GM19467 (cell line): Measurements from ENCODE around the gene NUP210.

ENCODE experiments used
- ATAC-seq: cut with Tn5 transposase; IDR thresholded peaks from one replicate; pipeline ENCODE4 v1.9.1; 2021; ENCODE audit warnings: mild to moderate bottlenecking, moderate library complexity; ENCODE audit not compliant: unreplicated experiment

The NUP210 gene

DNA sequence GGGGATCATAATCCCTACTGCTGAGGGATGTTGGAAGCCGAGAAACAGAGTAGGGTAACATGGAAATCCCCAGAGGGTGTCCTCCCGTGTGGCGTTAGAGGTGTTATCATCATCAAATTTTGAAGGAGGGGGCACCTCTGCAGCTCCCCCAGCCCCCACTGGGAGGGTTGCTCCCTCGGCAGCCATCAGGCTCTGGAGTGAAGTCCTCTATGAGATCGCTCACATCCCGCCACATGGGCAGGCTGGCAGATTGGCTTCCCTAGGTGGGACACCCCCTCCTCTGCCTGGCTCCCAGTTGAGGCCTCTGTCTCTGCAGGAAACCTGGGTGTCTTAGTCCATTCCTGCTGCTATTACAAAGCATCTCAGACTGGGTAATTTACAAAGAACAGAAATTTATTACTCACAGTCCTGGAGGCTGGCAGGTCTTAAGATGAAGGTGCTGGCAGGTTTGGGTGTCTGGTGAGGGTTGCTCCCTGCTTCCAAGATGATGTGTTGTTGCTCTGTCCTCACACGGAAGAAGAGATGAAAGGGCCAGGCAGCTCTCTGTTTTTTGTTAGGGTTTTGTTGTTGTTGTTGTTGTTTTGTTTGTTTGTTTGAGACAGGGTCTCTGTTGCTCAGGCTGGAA, 120.5 kb downstream of the NUP210 start:
- ATAC-seq = no peak

DNA sequence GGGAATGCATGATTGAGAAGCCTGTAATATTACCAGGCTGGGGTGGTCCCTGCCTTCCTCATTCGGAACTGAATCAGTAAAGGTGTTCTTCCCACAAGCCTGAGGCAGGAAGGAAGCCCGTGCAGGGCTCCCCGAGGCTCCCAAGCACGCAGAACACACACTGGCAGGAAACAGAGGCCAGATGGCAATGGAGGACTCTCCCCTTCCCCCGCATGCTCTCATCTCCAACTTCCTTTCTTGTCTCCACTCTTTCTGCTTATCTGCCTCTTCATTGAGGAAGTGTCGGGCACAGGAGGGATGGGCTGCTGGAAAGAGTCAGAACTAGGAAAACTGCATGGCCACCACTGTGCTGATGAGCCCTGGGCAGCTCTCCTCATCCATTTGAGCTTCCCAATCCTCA, 123.5 kb downstream of the NUP210 start:
- no peak for ATAC-seq

GRCh38 chr3:13294442-13295351, 125.4 kb downstream of the NUP210 start:
- no peak for ATAC-seq

GRCh38 chr3:13292375-13292774, 127.7 kb downstream of the NUP210 start:
- no peak for ATAC-seq

GRCh38 chr3:13290941-13291340, 129.2 kb downstream of the NUP210 start:
- no peak for ATAC-seq

DNA sequence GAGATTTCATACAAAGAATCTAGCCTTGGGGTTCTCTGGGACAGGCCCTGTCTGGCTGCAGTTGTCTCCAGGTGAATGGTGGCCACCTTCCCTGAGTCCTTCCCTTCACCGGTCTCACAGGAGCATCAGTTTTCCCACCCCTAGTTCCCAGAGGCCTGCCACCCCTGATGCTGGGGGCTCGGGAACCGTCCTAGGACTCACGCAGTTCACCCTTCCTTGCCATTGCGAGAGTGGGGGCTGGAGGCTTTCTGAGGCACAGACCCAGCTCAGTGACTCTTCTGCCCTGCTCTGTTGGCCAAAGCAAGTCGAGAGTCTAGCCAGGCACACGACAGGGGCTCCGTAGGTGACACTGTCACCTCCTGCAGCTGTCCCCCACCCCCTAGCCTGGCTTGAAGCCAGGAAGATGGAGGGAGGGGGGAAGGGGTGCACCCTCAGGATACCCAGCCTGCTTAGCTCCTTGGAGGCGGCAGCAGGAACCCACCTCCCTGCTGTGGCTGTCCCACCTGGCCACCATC, 130.3 kb downstream of the NUP210 start:
- ATAC-seq = no peak

GRCh38 chr3:13288732-13289718, 131.1 kb downstream of the NUP210 start:
- no peak for ATAC-seq

DNA sequence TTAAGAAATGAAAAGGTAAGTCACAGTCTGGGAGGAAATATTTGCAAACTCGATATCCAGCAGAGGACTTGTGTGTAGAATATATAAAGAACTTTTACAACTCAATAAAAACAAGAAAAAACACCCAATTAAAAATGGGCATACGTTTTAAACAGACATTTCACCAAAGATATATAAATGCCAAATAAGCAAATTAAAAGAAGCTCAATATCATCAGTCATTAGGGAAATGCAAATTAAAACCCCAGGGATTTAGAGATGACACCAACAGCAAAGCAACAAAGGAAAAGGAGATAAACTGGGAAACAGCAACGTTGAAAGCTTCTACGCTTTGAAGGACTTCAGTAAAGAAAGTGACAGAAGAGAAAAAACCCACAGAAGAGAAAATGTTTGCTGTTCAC, 132.3 kb downstream of the NUP210 start:
- ATAC-seq = no peak

DNA sequence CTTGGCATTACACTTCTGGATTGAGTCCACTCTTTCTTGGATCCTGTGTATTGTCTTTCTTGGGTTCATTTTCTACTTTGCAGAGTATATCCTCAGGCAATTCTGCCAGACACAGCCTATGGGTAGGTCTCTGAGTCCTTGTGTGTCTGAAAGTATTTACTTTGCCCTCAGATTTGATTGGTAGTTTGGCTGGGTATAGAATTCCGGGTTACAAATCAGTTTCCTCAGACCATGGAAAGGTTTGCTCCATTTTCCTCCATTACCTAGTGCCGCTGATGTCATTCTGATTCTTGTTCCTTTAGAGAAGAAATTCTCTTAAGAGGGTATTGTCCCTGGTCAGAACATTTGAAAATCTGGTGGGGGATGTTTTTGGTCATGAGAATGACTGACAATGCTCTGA, 133.2 kb downstream of the NUP210 start:
- no peak for ATAC-seq

GRCh38 chr3:13285007-13285567, 135.0 kb downstream of the NUP210 start:
- ATAC-seq = no peak

DNA sequence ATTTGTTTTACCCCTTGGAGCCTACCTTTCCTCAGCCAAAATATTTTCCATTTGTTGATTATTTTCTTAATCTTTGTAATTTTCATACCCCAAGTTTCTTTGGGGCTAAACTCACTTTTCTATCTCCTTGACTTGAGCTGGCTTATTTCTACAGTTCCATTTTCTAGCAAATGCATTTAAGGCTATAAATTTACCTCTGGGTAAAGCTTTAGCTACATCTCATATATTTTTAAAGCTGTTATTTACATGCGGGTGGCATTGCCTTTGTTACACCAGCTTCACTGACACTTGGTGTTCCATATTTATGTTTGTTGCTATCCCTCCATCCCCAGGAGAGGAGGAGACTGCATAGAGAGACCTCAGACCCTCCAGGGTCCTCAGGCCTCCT, 136.3 kb downstream of the NUP210 start:
- ATAC-seq = no peak

DNA sequence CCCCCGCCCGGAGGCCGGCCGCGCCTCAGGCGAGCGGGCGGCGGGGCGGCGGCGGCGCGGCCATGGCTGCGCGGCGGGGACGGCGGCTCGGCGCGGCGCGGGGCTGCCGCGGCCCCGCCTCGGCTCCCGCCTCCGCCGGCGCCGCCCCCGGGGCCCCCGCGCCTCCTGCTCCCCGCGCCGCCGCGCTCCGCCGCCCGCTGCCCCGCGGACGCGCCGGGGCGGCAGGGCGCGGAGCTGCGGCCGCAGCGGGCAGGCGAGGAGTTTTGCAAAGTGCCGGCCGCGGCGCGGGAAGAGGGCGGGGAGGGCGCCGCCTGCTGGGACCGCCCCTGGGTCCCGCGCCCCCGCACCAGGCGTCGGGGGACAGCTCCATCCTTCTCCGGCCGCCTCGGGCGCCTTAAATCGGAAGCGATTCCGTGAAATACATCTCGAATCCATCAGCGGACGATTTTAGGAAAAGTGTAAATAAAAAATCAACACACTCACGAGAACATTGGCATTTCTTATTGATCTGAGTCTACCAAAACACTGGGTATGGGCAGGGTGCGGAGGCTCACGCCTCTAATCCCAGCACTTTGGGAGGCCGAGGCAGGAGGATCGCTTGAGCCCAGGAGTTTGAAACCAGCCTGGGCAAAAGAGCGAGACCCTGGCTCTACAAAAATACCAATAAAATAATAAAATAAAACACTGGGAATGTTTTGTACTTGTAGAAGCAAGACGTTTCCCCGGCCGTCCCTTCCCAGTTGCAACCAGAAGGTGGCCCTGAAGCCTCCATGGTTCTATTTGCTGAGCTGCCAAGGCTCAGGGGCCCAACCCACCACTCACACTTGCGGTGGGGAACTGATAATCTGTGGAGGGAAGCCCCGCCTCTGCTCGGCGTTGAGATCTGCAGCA, 136.9 kb downstream of the NUP210 start:
- ATAC-seq = no peak

DNA sequence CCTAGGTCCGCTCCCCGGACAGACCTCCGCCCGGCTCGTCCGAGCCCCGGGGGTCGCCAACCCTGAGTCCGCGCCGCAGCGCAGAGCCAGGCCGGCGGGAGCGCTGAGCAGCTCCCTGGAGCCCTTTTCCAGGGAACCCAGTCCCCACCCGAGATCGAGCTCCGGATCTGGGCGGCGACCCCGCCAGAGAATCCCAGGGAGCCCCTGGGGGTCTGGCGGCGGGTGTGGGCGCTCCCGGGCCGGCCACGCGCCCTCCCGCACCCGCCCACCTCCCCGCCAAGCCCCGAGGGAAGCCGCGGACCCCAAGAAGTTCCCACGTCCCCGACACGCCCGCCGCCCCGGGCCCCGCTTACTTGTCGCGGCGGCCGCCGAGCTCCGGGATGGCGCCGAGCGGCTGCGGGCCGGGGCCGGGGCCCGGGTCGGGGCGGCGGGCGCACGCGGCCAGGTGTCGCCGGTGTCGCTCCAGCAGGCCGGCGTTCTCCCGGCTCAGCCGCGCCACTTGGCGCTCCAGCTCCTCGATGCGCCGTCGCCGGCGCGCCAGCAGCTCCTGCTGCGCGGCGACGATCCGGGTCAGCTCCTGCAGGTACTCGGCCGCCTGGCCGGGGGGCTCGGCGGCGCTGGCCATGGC, 137.7 kb downstream of the NUP210 start:
- no peak for ATAC-seq

GRCh38 chr3:13281507-13282357, 138.4 kb downstream of the NUP210 start:
- ATAC-seq = no peak

- ATAC-seq = no peak
Measured at GRCh38 chr3:13280811-13281506, 139.2 kb downstream of the NUP210 start.

DNA sequence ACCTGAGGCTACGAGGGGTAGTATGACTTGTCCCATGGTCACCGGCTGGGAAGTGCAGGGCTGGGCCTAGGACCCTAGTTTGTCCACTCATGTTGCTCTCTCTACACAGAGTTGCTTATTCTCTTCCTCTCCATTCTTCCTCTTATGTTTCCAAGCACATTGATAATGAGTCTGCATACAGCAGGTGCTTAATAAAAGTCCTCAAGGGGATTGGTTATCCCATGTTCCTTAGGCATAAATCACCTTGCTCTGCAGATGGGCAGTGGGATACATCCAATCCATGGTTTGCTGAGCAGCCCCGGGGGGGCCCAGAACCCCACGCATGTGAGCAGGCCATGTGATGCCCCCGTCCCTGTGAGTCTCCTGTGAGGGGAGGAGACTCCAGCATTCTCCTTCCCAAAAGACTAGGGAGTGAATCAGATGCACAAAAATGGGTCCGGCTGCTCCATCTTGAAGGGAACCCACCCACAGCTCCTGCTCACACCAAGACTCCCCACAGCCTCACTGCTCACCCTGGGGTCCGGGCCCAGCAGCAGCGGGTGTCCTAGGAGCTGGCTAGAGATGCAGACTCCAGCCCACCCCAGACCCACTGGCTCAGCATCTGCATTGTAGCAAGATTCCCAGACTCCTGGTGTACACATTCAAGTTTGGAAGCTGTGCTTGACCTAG, 139.9 kb downstream of the NUP210 start:
- no peak for ATAC-seq

DNA sequence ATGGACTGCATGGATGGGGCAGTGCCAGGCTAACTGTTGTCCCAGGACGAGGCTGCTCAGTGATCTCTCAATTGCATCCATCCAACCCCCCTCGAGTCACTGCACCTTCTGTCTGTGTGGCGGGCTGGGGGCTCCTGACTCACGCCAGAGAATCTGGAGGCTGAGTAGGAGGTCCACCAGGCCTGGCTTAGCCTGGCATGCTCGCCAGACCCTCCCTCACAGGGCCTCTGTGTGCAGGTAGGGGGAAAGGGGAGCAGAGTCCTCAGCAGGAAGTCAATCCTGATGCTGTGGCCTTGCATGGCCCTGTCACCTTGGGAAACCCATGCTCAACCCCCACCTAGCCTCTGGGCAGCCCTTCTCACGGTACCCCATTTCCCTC, 140.6 kb downstream of the NUP210 start:
- no peak for ATAC-seq
